GM18951 (cell line): ENCODE measurements around the gene ZNF646.

Source experiments
- POLR2A ChIP-seq: IDR thresholded peaks from 4 replicates; pipeline ENCODE4 v1.6.1; 2011; ENCODE audit warnings: mild to moderate bottlenecking; ENCODE audit not compliant: insufficient read length, insufficient read depth; ENCODE audit errors: extremely low read depth
- in situ Hi-C: fragments of 300-500 bp; cut with MboI; formaldehyde crosslinking; loops from one replicate; pipeline ENCODE4 v1.12.0; 2022; ENCODE audit warnings: low sequenced_read_pairs, mixed read lengths, inconsistent platforms; ENCODE audit not compliant: unreplicated experiment

The ZNF646 gene

GRCh38 chr16:31050280-31051030, 23.8 kb upstream of the ZNF646 start:
- no peak for TF ChIP-seq POLR2A
- in situ Hi-C loops = no loop called here

- in situ Hi-C loops = no loop called here
- no peak for TF ChIP-seq POLR2A
These were observed 22.1 kb upstream of the ZNF646 start for GRCh38 chr16:31052114-31052513.

- in situ Hi-C loops = no loop called here
- no peak for TF ChIP-seq POLR2A
These were observed 18.6 kb upstream of the ZNF646 start for GRCh38 chr16:31055613-31056012.

- in situ Hi-C loops = no loop called here
- TF ChIP-seq POLR2A = no peak
These were observed 13.0 kb upstream of the ZNF646 start for GRCh38 chr16:31061126-31061812.

GRCh38 chr16:31061813-31062440, 12.3 kb upstream of the ZNF646 start:
- in situ Hi-C loops = no loop called here
- TF ChIP-seq POLR2A = no peak

GRCh38 chr16:31063495-31063842, 10.8 kb upstream of the ZNF646 start:
- in situ Hi-C loops = no loop called here
- TF ChIP-seq POLR2A = no peak

GRCh38 chr16:31063843-31064611, 10.2 kb upstream of the ZNF646 start:
- TF ChIP-seq POLR2A = no peak
- in situ Hi-C loops = no loop called here

GRCh38 chr16:31064882-31065461, 9.2 kb upstream of the ZNF646 start:
- in situ Hi-C loops = no loop called here
- TF ChIP-seq POLR2A = no peak

GRCh38 chr16:31067342-31067741, 6.9 kb upstream of the ZNF646 start:
- TF ChIP-seq POLR2A = no peak
- in situ Hi-C loops = no loop called here

GRCh38 chr16:31071861-31072260, 2.4 kb upstream of the ZNF646 start:
- in situ Hi-C loops = no loop called here
- no peak for TF ChIP-seq POLR2A

GRCh38 chr16:31072540-31073141, 1.6 kb upstream of the ZNF646 start:
- no peak for TF ChIP-seq POLR2A
- in situ Hi-C loops = no loop called here

GRCh38 chr16:31073142-31073969, 866 bp upstream of the ZNF646 start:
- in situ Hi-C loops = no loop called here

More at GRCh38 chr16:31073142-31073969, 866 bp upstream of the ZNF646 start:
- TF ChIP-seq POLR2A = peak; percentile 45
